Chondrocyte (in vitro differentiated cells): ENCODE measurements around the gene APOL4. TPM values are rescaled to one million over a fixed set of nuclear protein-coding genes. Genes with fewer than 3 reads are reported as not detected.

ENCODE experiments used
- DNase-seq: peaks from one replicate; pipeline ENCODE4 v3.0.0; 2021; ENCODE audit warnings: mixed read lengths, low spot score
- H3K27ac Mint-ChIP-seq: one replicate; pipeline ENCODE4 v1.8.0; 2021; ENCODE audit warnings: mild to moderate bottlenecking, moderate library complexity, mixed read lengths; ENCODE audit not compliant: unreplicated experiment
- H3K27me3 Mint-ChIP-seq: 2 replicates; pipeline ENCODE4 v1.8.0; 2021; ENCODE audit warnings: low read depth, mixed read lengths
- H3K36me3 Mint-ChIP-seq: 2 replicates; pipeline ENCODE4 v1.8.0; 2021; ENCODE audit warnings: low read depth, mixed read lengths
- H3K4me1 Mint-ChIP-seq: 2 replicates; pipeline ENCODE4 v1.8.0; 2021; ENCODE audit warnings: low read depth, mild to moderate bottlenecking, mixed read lengths
- H3K4me3 Mint-ChIP-seq: one replicate; pipeline ENCODE4 v1.8.0; 2021; ENCODE audit warnings: mild to moderate bottlenecking, moderate library complexity, mixed read lengths; ENCODE audit not compliant: unreplicated experiment
- H3K9me3 Mint-ChIP-seq: 2 replicates; pipeline ENCODE4 v1.8.0; 2021; ENCODE audit warnings: low read depth, mixed read lengths
- total RNA-seq: library from RNA; stranded (reverse); gene quantifications from 3 replicates; pipeline ENCODE4 v1.2.1, GENCODE V29; 2021
- TF ChIP-seq, protein P1 (sequence below): fragments of 200-600 bp; sonication (generic); IDR thresholded peaks from 2 replicates; pipeline ENCODE4 v1.5.0; 2021; ENCODE audit warnings: antibody characterized with exemption, mild to moderate bottlenecking, moderate library complexity

The APOL4 gene
- total RNA-seq, 1 donor from 2014 or later: not detected

DNA sequence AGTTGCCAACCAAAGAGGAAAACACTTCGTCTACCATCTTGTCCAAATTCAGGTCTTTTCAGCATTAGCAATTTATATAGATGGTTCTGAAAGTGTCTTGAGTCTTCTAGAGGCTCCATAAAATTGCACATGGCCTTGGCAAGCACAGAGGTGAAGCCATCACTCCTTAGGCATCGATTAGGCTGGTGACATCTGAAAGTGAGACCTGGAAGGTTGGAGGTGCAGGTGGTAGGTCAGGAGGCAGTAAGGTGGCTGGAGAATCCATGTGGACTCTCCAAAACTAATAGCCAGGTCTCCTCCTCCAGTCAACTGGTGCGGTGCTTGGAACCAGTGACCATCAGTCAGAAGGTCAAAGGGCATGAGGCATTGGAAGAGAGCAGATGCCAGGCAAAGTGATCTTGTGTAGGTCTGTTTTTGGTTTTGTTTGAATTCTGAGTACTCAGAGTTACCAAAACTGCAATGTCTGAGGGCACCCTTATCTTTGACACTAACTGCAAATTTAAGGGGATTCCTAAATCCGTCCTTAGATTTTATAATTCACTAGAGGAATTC is 44.3 kb upstream of the APOL4 start:
- TF ChIP-seq, protein P1, sequence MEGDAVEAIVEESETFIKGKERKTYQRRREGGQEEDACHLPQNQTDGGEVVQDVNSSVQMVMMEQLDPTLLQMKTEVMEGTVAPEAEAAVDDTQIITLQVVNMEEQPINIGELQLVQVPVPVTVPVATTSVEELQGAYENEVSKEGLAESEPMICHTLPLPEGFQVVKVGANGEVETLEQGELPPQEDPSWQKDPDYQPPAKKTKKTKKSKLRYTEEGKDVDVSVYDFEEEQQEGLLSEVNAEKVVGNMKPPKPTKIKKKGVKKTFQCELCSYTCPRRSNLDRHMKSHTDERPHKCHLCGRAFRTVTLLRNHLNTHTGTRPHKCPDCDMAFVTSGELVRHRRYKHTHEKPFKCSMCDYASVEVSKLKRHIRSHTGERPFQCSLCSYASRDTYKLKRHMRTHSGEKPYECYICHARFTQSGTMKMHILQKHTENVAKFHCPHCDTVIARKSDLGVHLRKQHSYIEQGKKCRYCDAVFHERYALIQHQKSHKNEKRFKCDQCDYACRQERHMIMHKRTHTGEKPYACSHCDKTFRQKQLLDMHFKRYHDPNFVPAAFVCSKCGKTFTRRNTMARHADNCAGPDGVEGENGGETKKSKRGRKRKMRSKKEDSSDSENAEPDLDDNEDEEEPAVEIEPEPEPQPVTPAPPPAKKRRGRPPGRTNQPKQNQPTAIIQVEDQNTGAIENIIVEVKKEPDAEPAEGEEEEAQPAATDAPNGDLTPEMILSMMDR: no peak
- Mint-ChIP-seq H3K4me3 (no peak overlapping the region), H3K4me1 (peaks cover 47% of the 10 kb centered on the region), H3K27me3 (no peaks in the 10 kb centered on the region), H3K36me3 (peaks cover 3% of the 10 kb centered on the region), H3K9me3 (peaks cover 13% of the 10 kb centered on the region), H3K27ac (no peak overlapping the region)
- no peak for DNase-seq

DNA sequence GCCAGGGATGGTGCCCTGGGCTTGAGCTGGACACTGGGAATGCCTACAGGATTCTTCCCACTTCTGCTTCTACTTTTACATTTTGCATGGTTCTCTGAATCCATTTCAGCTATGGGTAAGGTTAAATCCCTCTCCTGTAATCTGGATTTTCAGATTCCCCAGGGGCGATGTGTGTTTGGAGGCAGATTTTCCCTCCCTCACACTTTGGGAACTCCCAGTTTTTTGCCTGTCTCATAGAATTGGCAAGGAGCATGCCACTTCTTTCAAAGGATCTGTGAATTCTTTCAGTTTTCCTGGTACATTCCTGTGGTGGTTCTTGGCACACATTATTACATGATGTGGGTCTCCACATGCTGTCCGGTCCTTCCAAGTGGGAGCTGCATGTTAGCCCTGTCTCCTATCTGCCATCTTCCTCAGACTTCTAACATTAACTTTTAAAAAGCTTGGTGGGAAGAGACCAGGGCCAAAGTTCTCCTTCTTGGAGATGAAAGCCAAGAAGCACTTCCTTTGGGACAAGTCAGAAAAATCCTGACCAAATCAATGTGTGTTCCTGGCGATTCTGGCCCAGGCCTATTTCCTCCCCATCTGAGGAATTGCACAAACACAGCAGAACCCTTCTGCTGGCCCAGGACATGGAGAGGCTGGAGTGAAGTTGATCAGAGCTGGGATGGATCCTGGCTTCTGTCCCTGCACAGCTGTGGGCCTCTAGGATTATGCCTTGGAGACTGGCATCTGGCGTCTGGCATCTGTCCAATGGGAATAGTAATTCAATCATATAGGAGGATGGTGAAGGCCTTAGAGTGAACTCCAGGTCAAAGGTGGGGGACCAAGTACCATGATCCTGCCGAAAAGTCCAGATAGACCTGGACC is 43.1 kb upstream of the APOL4 start:
- Mint-ChIP-seq H3K36me3 (peaks cover 3% of the 10 kb centered on the region), H3K27me3 (no peaks in the 10 kb centered on the region), H3K4me1 (peaks cover 45% of the 10 kb centered on the region), H3K4me3 (no peak overlapping the region), H3K27ac (peak overlapping the region; percentile 92), H3K9me3 (peaks cover 13% of the 10 kb centered on the region)
- no peak for DNase-seq
- TF ChIP-seq, protein P1: no peak

DNA sequence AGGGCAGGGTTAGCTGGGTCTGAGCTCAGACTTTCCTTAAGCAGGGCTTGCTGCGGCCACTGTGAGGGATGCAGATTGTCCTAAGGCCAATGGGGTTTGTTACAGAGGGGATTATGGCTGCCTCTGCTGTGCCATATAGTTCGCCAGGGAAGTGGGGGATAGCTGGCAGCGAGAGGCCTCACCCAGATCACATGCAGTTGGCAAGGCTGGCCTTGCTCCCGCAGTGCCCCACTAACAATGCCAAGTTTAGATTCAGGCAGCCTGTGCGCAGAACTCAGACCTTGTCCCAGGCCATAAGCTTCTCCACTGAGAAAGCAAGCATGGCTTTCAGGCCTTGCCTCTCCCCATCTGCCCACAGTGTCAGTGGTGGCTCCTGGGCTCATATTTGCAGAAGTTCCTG is 42.4 kb upstream of the APOL4 start:
- H3K27ac Mint-ChIP-seq: peak overlapping the region; percentile 92
- H3K36me3 Mint-ChIP-seq: peaks cover 4% of the 10 kb centered on the region
- DNase-seq: no peak
- TF ChIP-seq, protein P1: no peak
- no peaks in the 10 kb centered on the region for H3K27me3 Mint-ChIP-seq
- no peak overlapping the region for H3K4me3 Mint-ChIP-seq
- H3K4me1 Mint-ChIP-seq: peaks cover 47% of the 10 kb centered on the region
- peaks cover 10% of the 10 kb centered on the region for H3K9me3 Mint-ChIP-seq

DNA sequence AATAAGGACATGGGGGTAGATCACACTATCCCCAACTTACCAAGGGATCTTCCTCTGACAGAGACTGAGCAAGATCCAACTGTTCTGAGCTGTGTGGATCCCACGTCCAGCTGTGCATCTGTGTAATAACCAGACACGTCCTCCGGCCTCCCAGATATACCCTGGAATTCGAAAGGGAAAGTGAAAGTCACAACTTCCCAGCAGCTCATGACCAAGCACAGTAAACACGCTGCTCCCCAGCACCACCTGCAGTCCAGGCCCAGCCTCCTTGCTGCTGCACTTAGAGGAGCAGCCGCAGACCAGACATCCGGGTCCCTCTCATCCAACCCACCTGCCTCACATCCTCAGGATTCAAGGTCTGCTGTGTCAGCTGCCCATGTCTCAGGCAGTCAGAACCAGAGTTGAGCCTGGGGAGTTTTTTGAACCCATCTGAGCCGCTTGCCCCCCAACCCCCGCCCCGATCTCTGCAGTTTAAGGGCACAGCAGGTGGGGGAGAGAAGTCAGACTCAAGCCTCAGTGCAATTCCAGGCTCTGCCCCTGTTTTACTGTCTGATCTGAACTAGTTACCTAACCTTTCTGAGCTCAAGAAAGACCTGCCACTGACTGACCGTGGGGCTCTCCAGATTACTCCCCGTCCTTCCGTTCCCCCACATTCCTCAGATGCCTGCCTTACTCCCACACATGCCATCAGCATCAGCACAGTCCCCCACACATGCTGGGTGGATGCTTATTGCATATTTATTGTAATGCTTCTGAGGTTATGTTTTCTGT is 38.0 kb upstream of the APOL4 start, which contains the start of gene APOL2:
APOL2 (minus strand) TSS at position 127 of the 771 bp plus-strand sequence. CDS start 6,365 bp downstream, outside the sequence.
- H3K27me3 Mint-ChIP-seq: no peaks in the 10 kb centered on the region
- H3K4me1 Mint-ChIP-seq: peaks cover 71% of the 10 kb centered on the region
- no peak for DNase-seq

More for the DNA sequence above, 38.0 kb upstream of the APOL4 start, which contains the start of gene APOL2:
- H3K27ac Mint-ChIP-seq: peak within 1 kb of the TSS; percentile 97
- H3K4me3 Mint-ChIP-seq: peak within 1 kb of the TSS; percentile 95
- peaks cover 20% of the 10 kb centered on the region for H3K36me3 Mint-ChIP-seq
- peaks cover 6% of the 10 kb centered on the region for H3K9me3 Mint-ChIP-seq
- TF ChIP-seq, protein P1: peak; percentile 82
